Smooth muscle cell (in vitro differentiated cells): Measurements from ENCODE around the gene DPH2. TPM values are rescaled to one million over a fixed set of nuclear protein-coding genes. Genes with fewer than 3 reads are reported as not detected.

Experiments used
- DNase-seq: peaks from one replicate; lab custom pipeline; 2025; ENCODE audit not compliant: unreplicated experiment; lab: John Stamatoyannopoulos, UW
- H2AFZ ChIP-seq: fragments of 200-600 bp; sonication (generic); 2 replicates; pipeline ENCODE4 v1.6.0; 2016; ENCODE audit warnings: antibody characterized with exemption, low read depth, mild to moderate bottlenecking
- H3F3A ChIP-seq: fragments of 200-600 bp; sonication (generic); 2 replicates; pipeline ENCODE4 v1.6.0; 2017; ENCODE audit warnings: antibody characterized with exemption, low read depth
- H3K27ac ChIP-seq: fragments of 200-600 bp; sonication (generic); 2 replicates; pipeline ENCODE4 v1.5.1; 2016; ENCODE audit warnings: low read depth, mild to moderate bottlenecking
- H3K27me3 ChIP-seq: fragments of 200-600 bp; sonication (generic); 2 replicates; pipeline ENCODE4 v1.6.1; 2016; ENCODE audit warnings: low read depth, mild to moderate bottlenecking
- H3K36me3 ChIP-seq: fragments of 200-600 bp; sonication (generic); 2 replicates; pipeline ENCODE4 v1.5.1; 2016; ENCODE audit warnings: low read depth
- H3K4me1 ChIP-seq: fragments of 200-600 bp; sonication (generic); 2 replicates; pipeline ENCODE4 v1.5.1; 2016; ENCODE audit warnings: low read depth
- H3K4me2 ChIP-seq: fragments of 200-600 bp; sonication (generic); 2 replicates; pipeline ENCODE4 v1.6.0; 2016; ENCODE audit warnings: mild to moderate bottlenecking
- H3K4me3 ChIP-seq: fragments of 200-600 bp; sonication (generic); 2 replicates; pipeline ENCODE4 v1.5.1; 2016; ENCODE audit warnings: mild to moderate bottlenecking
- H3K79me2 ChIP-seq: fragments of 200-600 bp; sonication (generic); 2 replicates; pipeline ENCODE4 v1.6.0; 2016; ENCODE audit warnings: low read depth, mild to moderate bottlenecking
- H3K9ac ChIP-seq: fragments of 200-600 bp; sonication (generic); 2 replicates; pipeline ENCODE4 v1.6.0; 2016; ENCODE audit warnings: low read depth
- H3K9me3 ChIP-seq: fragments of 200-600 bp; sonication (generic); replicated peaks from 2 replicates; pipeline ENCODE4 v1.5.1; 2016; ENCODE audit warnings: low read depth
- H4K20me1 ChIP-seq: fragments of 200-600 bp; sonication (generic); 2 replicates; pipeline ENCODE4 v1.6.0; 2016; ENCODE audit warnings: low read depth
- CTCF ChIP-seq: fragments of 200-600 bp; sonication (generic); IDR thresholded peaks from 2 replicates; pipeline ENCODE4 v1.5.1; 2017; ENCODE audit warnings: borderline replicate concordance, mild to moderate bottlenecking, antibody characterized with exemption; ENCODE audit not compliant: insufficient read depth, poor library complexity, severe bottlenecking
- WGBS: methylation state at CpG from one replicate; pipeline ENCODE4 v1.1.7; 2016; ENCODE audit warnings: low lambda C conversion rate; 5-methylcytosine and 5-hydroxymethylcytosine counted together
- polyA plus RNA-seq: library from polyadenylated mRNA; unstranded; fragments of >200 nt; fragmentation: Nextera tagmentation; extraction: Ambion mirVana; gene quantifications from 2 replicates; pipeline ENCODE4 v1.2.1, GENCODE V29; 2016
- total RNA-seq: library from RNA; depleted of rRNA; stranded (reverse); fragments of >200 nt; gene quantifications from 2 replicates; pipeline ENCODE4 v1.2.3, GENCODE V29; 2014

DPH2 gene
- total and polyA plus RNA-seq, 2 experiments from 2014 or later: 20.3 to 23.5 TPM

GRCh38 chr1:44012404-44012803 lies 42.6 kb downstream of the DPH2 start:
- H3K9me3 ChIP-seq: no peaks in the 10 kb centered on the region
- no peaks in the 10 kb centered on the region for H3K36me3 ChIP-seq
- peaks cover 5% of the 10 kb centered on the region for H4K20me1 ChIP-seq
- no peak overlapping the region for H2AFZ ChIP-seq
- H3K27ac ChIP-seq: no peak overlapping the region
- H3K4me3 ChIP-seq: no peak overlapping the region
- no peaks in the 10 kb centered on the region for H3F3A ChIP-seq
- WGBS: 78% methylated on average over 2 of the region's 2 CpGs
- H3K4me1 ChIP-seq: peaks cover 7% of the 10 kb centered on the region
- DNase-seq: no peak
- H3K79me2 ChIP-seq: no peaks in the 10 kb centered on the region
- TF ChIP-seq CTCF: no peak
- no peak overlapping the region for H3K4me2 ChIP-seq
- H3K27me3 ChIP-seq: no peaks in the 10 kb centered on the region
- no peak overlapping the region for H3K9ac ChIP-seq

- no peak for TF ChIP-seq CTCF
- H3K9me3 ChIP-seq: no peaks in the 10 kb centered on the region
- H3K4me1 ChIP-seq: peaks cover 7% of the 10 kb centered on the region
- no peak overlapping the region for H3K4me2 ChIP-seq
- DNase-seq: no peak
- no peaks in the 10 kb centered on the region for H3K27me3 ChIP-seq
- no peak overlapping the region for H3K4me3 ChIP-seq
- H3K9ac ChIP-seq: no peak overlapping the region
- H3K27ac ChIP-seq: no peak overlapping the region
- no peaks in the 10 kb centered on the region for H3K79me2 ChIP-seq
- whole genome bisulfite sequencing: 58% methylated on average over 13 of the region's 13 CpGs
- peaks cover 5% of the 10 kb centered on the region for H4K20me1 ChIP-seq
- no peaks in the 10 kb centered on the region for H3F3A ChIP-seq
- no peak overlapping the region for H2AFZ ChIP-seq
- no peaks in the 10 kb centered on the region for H3K36me3 ChIP-seq
Observed at GRCh38 chr1:44012941-44013609, 43.3 kb downstream of the DPH2 start.

- Histone ChIP-seq H3K36me3 (no peaks in the 10 kb centered on the region), H4K20me1 (peaks cover 5% of the 10 kb centered on the region), H3K4me2 (no peak overlapping the region), H3K79me2 (no peaks in the 10 kb centered on the region), H3K4me1 (peaks cover 7% of the 10 kb centered on the region), H3K4me3 (no peak overlapping the region), H3K9me3 (no peaks in the 10 kb centered on the region), H3K27ac (no peak overlapping the region), H3F3A (no peaks in the 10 kb centered on the region), H3K9ac (no peak overlapping the region), H2AFZ (no peak overlapping the region), H3K27me3 (no peaks in the 10 kb centered on the region)
- 45% methylated on average over 5 of the region's 5 CpGs for WGBS
- TF ChIP-seq CTCF: no peak
- no peak for DNase-seq
Observed at GRCh38 chr1:44013949-44014348, 44.1 kb downstream of the DPH2 start.
